GM13976 (cell line): Measurements from ENCODE around the gene SUMF2.
"Not testable (repeated sequence)": the region's sequence is repeated elsewhere in the genome, so short reads cannot be mapped to it uniquely, and the experiment has no call there.

ENCODE experiments used
- DNase-seq: peaks from one replicate; pipeline ENCODE4 v3.0.0; 2012; ENCODE audit warnings: low spot score
- in situ Hi-C: fragments of 300-500 bp; cut with MboI; formaldehyde crosslinking; loops from one replicate; pipeline ENCODE4 v1.12.0; 2022; ENCODE audit warnings: low sequenced_read_pairs, mixed read lengths, inconsistent platforms; ENCODE audit not compliant: unreplicated experiment
- TF ChIP-seq, protein P1 (sequence below): IDR thresholded peaks from 2 replicates; pipeline ENCODE4 v1.5.1; 2012; ENCODE audit warnings: borderline replicate concordance, mild to moderate bottlenecking; ENCODE audit not compliant: insufficient read depth; ENCODE audit errors: extremely low read depth, missing control alignments, control extremely low read depth

The SUMF2 gene

GRCh38 chr7:56077681-56078080 lies 13.6 kb downstream of the SUMF2 start:
- no peak for DNase-seq
- in situ Hi-C loops, result loop anchor here (25.0 kb wide), 2 partner anchors 440 to 790 kb away; no protein-coding TSS in a partner anchor
- TF ChIP-seq, protein P1, sequence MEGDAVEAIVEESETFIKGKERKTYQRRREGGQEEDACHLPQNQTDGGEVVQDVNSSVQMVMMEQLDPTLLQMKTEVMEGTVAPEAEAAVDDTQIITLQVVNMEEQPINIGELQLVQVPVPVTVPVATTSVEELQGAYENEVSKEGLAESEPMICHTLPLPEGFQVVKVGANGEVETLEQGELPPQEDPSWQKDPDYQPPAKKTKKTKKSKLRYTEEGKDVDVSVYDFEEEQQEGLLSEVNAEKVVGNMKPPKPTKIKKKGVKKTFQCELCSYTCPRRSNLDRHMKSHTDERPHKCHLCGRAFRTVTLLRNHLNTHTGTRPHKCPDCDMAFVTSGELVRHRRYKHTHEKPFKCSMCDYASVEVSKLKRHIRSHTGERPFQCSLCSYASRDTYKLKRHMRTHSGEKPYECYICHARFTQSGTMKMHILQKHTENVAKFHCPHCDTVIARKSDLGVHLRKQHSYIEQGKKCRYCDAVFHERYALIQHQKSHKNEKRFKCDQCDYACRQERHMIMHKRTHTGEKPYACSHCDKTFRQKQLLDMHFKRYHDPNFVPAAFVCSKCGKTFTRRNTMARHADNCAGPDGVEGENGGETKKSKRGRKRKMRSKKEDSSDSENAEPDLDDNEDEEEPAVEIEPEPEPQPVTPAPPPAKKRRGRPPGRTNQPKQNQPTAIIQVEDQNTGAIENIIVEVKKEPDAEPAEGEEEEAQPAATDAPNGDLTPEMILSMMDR, result no peak

- TF ChIP-seq, protein P1, result no peak
- no peak for DNase-seq
- in situ Hi-C loops, result loop anchor here (25.0 kb wide), 2 partner anchors 441 to 791 kb away; no protein-coding TSS in a partner anchor
These were observed 14.1 kb downstream of the SUMF2 start for GRCh38 chr7:56078196-56078595.

DNA sequence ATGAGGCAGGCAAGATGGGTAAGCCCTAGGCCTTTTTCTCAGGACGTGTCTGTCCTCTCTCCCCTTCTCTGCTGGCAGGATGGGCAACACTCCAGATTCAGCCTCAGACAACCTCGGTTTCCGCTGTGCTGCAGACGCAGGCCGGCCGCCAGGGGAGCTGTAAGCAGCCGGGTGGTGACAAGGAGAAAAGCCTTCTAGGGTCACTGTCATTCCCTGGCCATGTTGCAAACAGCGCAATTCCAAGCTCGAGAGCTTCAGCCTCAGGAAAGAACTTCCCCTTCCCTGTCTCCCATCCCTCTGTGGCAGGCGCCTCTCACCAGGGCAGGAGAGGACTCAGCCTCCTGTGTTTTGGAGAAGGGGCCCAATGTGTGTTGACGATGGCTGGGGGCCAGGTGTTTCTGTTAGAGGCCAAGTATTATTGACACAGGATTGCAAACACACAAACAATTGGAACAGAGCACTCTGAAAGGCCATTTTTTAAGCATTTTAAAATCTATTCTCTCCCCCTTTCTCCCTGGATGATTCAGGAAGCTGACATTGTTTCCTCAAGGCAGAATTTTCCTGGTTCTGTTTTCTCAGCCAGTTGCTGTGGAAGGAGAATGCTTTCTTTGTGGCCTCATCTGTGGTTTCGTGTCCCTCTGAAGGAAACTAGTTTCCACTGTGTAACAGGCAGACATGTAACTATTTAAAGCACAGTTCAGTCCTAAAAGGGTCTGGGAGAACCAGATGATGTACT lies 15.5 kb downstream of the SUMF2 start:
- TF ChIP-seq, protein P1, result no peak
- DNase-seq, result no peak
- in situ Hi-C loops, result loop anchor here (25.0 kb wide), 2 partner anchors 442 to 792 kb away; no protein-coding TSS in a partner anchor

DNA sequence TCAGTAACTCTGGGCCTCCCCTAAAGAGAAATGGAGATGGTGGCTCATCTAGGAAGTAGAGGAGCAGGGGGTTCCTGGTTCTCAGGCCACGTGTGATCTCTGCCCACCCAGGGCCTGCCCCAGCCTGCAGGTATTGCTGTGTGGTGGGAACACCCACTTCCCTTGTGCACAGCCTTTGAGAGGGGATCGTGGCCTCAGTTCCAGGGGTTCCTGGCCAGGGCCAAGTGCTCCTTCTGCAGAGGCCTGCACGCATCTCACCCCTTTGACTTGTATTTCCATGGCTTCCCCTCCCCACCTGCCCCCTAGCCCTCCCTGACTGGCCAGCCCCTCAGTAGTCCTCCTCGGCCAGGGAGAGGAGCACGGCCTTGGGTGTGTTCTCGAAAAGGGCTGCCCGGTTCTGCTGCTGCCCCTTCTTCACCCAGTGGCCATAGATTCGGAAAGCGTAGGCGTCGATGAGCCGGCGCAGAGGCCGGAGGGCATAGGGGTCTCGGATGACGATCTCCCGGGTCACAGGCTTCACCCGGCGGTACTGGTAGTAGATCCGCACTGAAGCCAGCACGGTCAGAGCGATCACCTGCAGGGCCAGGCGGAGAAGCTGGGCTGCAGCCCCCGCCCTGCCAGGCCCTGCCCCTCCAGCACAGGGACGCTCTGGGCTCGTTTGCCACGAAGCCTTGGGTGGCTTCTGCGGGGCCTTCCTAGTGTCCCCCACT lies 16.8 kb downstream of the SUMF2 start:
- in situ Hi-C loops, result loop anchor here (25.0 kb wide), 2 partner anchors 444 to 794 kb away; no protein-coding TSS in a partner anchor
- DNase-seq, result not testable (repeated sequence)

DNA sequence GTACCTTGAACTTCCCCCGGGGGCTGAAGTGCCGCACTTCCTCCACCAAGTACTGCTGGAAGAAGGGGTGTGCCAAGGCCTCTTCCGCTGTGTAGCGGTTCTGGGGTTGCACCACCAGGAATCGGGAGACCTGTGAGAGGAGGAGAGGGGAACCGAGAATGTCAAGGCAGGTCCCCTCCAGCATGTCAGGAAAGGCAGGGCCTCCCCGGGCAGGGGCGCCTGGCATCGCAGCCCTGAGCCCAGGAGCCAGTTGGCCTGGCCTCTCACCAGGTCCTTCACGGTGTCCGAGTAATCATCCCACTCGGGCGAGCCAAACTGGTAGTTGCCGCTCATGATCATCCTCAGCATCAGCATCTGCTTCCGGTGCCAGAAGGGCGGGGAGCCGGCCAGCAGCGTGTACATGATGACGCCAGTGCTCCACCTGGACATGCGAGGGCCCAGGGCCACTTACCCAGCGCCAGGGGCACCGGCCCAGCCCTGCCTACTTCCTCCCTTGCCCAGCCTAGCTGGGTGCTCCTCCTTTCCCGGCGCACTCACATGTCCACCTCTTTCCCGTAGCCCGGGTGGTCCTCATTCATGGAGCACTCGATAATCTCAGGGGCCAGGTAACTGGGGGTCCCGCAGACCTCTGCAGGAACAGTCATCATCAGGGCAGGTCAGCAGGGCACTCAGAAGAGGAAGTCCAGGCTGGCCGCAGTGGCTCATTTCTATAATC lies 17.7 kb downstream of the SUMF2 start:
- in situ Hi-C loops, result loop anchor here (25.0 kb wide), 2 partner anchors 444 to 794 kb away; no protein-coding TSS in a partner anchor
- DNase-seq, result no peak
- TF ChIP-seq, protein P1, result no peak

GRCh38 chr7:56083150-56083785 lies 19.2 kb downstream of the SUMF2 start:
- TF ChIP-seq, protein P1, result no peak
- in situ Hi-C loops, result loop anchor here (25.0 kb wide), 2 partner anchors 446 to 796 kb away; no protein-coding TSS in a partner anchor
- no peak for DNase-seq
